Measurements from ENCODE around the gene B4GALT5.
"Not testable (repeated sequence)": the region's sequence is repeated elsewhere in the genome, so short reads cannot be mapped to it uniquely, and the experiment has no call there.

Gene B4GALT5, protein sequence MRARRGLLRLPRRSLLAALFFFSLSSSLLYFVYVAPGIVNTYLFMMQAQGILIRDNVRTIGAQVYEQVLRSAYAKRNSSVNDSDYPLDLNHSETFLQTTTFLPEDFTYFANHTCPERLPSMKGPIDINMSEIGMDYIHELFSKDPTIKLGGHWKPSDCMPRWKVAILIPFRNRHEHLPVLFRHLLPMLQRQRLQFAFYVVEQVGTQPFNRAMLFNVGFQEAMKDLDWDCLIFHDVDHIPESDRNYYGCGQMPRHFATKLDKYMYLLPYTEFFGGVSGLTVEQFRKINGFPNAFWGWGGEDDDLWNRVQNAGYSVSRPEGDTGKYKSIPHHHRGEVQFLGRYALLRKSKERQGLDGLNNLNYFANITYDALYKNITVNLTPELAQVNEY

DNA sequence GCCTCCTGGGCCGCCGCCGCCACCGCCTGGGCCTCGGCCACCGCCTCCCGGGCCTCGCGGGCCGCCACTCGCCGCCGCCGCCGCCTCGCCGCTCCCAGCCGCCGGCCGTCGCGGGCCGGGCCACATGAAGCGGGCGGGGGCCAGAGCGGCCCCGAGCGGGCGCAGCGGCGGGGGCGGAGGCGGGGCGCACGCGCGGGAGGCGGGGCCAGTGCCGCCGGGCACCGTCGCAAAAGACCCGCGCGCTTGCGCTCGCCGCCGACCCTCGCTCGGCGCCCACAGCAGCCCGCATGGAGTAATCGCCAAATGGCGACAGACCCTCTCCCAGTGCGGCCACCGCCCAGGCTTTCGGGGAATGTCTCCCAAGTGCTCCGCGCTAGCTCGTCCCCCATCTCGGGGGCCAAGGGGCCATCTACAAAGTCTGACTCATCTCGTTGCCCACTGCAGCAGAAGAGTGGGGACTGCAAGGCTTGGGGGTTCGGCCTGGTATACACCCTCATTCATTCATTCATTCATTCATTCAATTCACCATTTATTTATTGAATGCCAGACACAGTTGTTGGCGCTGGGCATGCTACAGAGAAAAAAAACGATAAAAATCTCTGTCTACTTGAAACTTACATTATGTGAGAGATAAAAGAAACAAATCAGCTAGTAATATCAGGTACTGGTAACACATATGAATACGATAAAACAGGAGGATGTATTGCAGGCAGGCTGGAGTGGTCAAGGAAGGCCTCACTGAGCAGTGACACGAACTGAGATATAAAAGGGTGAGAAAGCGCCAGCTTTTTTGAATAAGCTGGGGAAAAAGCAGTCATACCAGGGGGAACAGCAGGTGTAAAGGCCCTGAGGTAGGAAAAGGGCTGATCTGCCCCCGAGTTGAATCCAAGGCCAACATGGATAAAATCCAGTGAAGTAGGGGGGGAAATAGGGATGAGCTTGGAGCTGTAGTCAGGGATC lies at the start of gene B4GALT5:
Gene B4GALT5, minus strand, starts transcription at position 126 of the 960 bp plus-strand sequence. CDS start 188 bp downstream, outside the sequence.
- H3K36me3 ChIP-seq (ENCODE audit: insufficient read depth, low read length): no peaks in the 10 kb centered on the region
- no peaks in the 10 kb centered on the region for H3K9me2 ChIP-seq (replicated peaks; ENCODE audit: low read depth, low read length)
- H3K9me3 ChIP-seq (ENCODE audit: insufficient read depth, low read depth, low read length): no peaks in the 10 kb centered on the region
- peak within 1 kb of the TSS; percentile 90 for H3K9ac ChIP-seq (ENCODE audit: low read depth, low read length, poor library complexity, severe bottlenecking)
- peaks cover 45% of the 10 kb centered on the region for H3K79me2 ChIP-seq (ENCODE audit: insufficient read depth, low read length)
- H3F3A ChIP-seq (ENCODE audit: low read depth): no peaks in the 10 kb centered on the region; the same call in 1 of the 2 replicates
- TF ChIP-seq, protein P1, sequence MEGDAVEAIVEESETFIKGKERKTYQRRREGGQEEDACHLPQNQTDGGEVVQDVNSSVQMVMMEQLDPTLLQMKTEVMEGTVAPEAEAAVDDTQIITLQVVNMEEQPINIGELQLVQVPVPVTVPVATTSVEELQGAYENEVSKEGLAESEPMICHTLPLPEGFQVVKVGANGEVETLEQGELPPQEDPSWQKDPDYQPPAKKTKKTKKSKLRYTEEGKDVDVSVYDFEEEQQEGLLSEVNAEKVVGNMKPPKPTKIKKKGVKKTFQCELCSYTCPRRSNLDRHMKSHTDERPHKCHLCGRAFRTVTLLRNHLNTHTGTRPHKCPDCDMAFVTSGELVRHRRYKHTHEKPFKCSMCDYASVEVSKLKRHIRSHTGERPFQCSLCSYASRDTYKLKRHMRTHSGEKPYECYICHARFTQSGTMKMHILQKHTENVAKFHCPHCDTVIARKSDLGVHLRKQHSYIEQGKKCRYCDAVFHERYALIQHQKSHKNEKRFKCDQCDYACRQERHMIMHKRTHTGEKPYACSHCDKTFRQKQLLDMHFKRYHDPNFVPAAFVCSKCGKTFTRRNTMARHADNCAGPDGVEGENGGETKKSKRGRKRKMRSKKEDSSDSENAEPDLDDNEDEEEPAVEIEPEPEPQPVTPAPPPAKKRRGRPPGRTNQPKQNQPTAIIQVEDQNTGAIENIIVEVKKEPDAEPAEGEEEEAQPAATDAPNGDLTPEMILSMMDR (conservative IDR thresholded peaks at IDR 0.05; ENCODE audit: low read length): no peak
- no peak for TF ChIP-seq EZH2phosphoT487 (IDR thresholded peaks at IDR 0.05; ENCODE audit: borderline replicate concordance)
- H4K20me1 ChIP-seq (ENCODE audit: insufficient read depth, low read length, poor library complexity, severe bottlenecking): peaks cover 37% of the 10 kb centered on the region
- H3K27me3 ChIP-seq (ENCODE audit: insufficient read depth, low read length, poor library complexity, severe bottlenecking): no peaks in the 10 kb centered on the region
- H2AFZ ChIP-seq (ENCODE audit: low read length): peak within 1 kb of the TSS; percentile 92
- H3K4me2 ChIP-seq (ENCODE audit: low read depth, low read length, poor library complexity, severe bottlenecking): peak within 1 kb of the TSS; percentile 87
- H3K4me1 ChIP-seq (ENCODE audit: insufficient read depth, low read length, poor library complexity, severe bottlenecking): peaks cover 39% of the 10 kb centered on the region
- H3K4me3 ChIP-seq (ENCODE audit: low read length, poor library complexity, severe bottlenecking): peak within 1 kb of the TSS; percentile 95

DNA sequence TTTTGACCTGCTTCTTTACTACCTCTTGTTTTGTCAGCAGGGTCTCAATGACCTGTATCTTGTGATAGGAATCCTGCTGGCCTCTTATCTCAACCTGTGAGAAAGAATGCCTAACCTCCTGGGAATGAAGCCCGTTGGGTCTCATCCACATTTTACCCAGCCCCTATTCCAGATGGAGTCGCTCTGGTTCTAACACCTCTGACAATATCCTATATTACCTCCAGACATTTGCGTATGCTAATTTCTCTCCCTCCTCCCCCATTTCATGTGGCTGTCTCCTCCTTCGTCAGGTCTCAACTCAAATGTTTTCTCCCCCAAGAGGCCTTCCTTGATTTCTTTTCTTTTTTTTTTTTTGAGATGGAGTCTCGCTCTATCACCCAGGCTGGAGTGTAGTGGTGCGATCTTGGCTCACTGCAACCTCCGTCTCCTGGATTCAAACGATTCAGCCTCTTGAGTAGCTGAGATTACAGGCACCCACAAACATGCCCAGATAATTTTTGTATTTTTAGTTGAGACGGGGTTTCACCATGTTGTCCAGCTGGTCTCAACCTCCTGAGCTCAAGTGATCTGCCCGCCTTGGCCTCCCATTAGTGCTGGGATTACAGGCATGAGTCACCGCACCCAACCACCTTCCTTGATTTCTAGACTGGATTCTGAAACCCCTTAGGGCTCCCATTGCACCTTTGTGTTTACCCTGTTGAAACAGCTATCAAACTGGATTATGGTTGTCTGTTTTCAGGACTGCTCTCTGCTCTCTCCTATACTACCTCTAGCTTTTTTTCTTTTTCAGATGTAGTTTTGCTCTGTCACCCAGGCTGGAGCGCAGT lies 49.5 kb upstream of the B4GALT5 start:
- no peak overlapping the region for H2AFZ ChIP-seq (ENCODE audit: low read length)
- H3K9me2 ChIP-seq (replicated peaks; ENCODE audit: low read depth, low read length): no peaks in the 10 kb centered on the region
- no peaks in the 10 kb centered on the region for H3K36me3 ChIP-seq (ENCODE audit: insufficient read depth, low read length)
- H3K4me1 ChIP-seq (ENCODE audit: insufficient read depth, low read length, poor library complexity, severe bottlenecking): peaks cover 9% of the 10 kb centered on the region
- H3K9me3 ChIP-seq (ENCODE audit: insufficient read depth, low read depth, low read length): no peaks in the 10 kb centered on the region
- no peak overlapping the region for H3K4me2 ChIP-seq (ENCODE audit: low read depth, low read length, poor library complexity, severe bottlenecking)
- H3K9ac ChIP-seq (ENCODE audit: low read depth, low read length, poor library complexity, severe bottlenecking): no peak overlapping the region
- no peaks in the 10 kb centered on the region for H3F3A ChIP-seq (ENCODE audit: low read depth)
- no peaks in the 10 kb centered on the region for H4K20me1 ChIP-seq (ENCODE audit: insufficient read depth, low read length, poor library complexity, severe bottlenecking)
- peaks cover 7% of the 10 kb centered on the region for H3K27me3 ChIP-seq (ENCODE audit: insufficient read depth, low read length, poor library complexity, severe bottlenecking)
- H3K79me2 ChIP-seq (ENCODE audit: insufficient read depth, low read length): no peaks in the 10 kb centered on the region
- H3K4me3 ChIP-seq (ENCODE audit: low read length, poor library complexity, severe bottlenecking): no peak overlapping the region
- TF ChIP-seq EZH2phosphoT487 (IDR thresholded peaks at IDR 0.05; ENCODE audit: borderline replicate concordance): no peak
- TF ChIP-seq, protein P1 (conservative IDR thresholded peaks at IDR 0.05; ENCODE audit: low read length): no peak

DNA sequence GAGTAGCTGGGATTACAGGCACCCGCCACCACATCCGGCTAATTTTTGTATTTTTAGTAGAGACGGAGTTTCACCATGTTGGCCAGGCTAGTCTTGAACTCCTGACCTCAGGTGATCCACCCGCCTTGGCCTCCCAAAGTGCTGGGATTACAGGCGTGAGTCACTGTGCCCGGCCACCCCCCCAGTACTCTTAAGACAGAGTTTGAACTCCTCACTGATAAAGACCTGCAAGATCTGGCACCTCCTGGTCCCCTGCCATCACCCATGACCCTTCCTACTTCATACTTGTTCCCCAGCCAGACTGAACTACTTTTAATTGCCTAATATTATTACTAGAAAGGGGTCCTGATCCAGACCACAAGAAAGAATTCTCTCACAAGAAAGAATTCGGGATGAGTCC lies 48.2 kb upstream of the B4GALT5 start:
- not testable (repeated sequence) for H3K9me3 ChIP-seq (ENCODE audit: insufficient read depth, low read depth, low read length); H3K79me2 ChIP-seq (ENCODE audit: insufficient read depth, low read length)

More for the DNA sequence above, 48.2 kb upstream of the B4GALT5 start:
- not testable (repeated sequence) for H3K4me1 ChIP-seq (ENCODE audit: insufficient read depth, low read length, poor library complexity, severe bottlenecking); H4K20me1 ChIP-seq (ENCODE audit: insufficient read depth, low read length, poor library complexity, severe bottlenecking); H3K9me2 ChIP-seq (replicated peaks; ENCODE audit: low read depth, low read length); H3F3A ChIP-seq (ENCODE audit: low read depth); H3K27me3 ChIP-seq (ENCODE audit: insufficient read depth, low read length, poor library complexity, severe bottlenecking); H3K9ac ChIP-seq (ENCODE audit: low read depth, low read length, poor library complexity, severe bottlenecking); H3K36me3 ChIP-seq (ENCODE audit: insufficient read depth, low read length); H2AFZ ChIP-seq (ENCODE audit: low read length); H3K4me3 ChIP-seq (ENCODE audit: low read length, poor library complexity, severe bottlenecking); H3K4me2 ChIP-seq (ENCODE audit: low read depth, low read length, poor library complexity, severe bottlenecking)

All from Loucy (cell line).